ENCODE data around the gene DNM3.

DNA sequence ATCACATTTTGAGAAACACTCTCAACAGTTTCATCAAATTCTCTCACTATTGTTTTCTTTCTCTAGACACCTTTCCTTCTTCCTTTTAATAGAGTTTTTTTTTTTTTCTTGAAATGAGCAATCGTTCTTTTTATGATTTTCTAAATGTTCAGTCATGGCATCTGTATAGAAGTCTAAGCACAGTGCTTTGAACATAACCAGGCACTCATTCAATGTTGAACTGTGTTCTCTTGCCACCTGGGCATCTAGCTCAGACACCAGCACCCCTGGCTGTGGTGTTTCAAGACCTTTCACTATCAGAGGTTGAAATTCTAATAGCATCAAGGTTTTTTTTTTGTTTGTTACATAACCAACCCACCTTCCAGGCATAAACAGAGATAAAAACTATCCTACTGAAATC is 96.6 kb downstream of the DNM3 start:
- TF ChIP-seq, protein P1, sequence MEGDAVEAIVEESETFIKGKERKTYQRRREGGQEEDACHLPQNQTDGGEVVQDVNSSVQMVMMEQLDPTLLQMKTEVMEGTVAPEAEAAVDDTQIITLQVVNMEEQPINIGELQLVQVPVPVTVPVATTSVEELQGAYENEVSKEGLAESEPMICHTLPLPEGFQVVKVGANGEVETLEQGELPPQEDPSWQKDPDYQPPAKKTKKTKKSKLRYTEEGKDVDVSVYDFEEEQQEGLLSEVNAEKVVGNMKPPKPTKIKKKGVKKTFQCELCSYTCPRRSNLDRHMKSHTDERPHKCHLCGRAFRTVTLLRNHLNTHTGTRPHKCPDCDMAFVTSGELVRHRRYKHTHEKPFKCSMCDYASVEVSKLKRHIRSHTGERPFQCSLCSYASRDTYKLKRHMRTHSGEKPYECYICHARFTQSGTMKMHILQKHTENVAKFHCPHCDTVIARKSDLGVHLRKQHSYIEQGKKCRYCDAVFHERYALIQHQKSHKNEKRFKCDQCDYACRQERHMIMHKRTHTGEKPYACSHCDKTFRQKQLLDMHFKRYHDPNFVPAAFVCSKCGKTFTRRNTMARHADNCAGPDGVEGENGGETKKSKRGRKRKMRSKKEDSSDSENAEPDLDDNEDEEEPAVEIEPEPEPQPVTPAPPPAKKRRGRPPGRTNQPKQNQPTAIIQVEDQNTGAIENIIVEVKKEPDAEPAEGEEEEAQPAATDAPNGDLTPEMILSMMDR (conservative IDR thresholded peaks at IDR 0.05; ENCODE audit: low read depth, low read length) = no peak
- no peak for TF ChIP-seq EZH2 (IDR thresholded peaks at IDR 0.05; ENCODE audit: borderline replicate concordance, low read depth, low read length, poor library complexity, severe bottlenecking)

Measured in A673 (cell line).